ENCODE results near the gene RAB23. TPM values are rescaled to one million over a fixed set of nuclear protein-coding genes. Genes with fewer than 3 reads are reported as not detected.

RAB23 gene
- polyA plus RNA-seq, 3 donors = 0.16 to 0.46 (median 0.25) TPM

- Histone ChIP-seq H3K9ac (ENCODE audit: insufficient read depth, low read length, poor library complexity, severe bottlenecking) (no peak overlapping the region), H2AFZ (ENCODE audit: insufficient read depth, low read depth, low read length, poor library complexity, severe bottlenecking) (no peak overlapping the region), H3K4me3 (replicated peaks in 1 of 3; ENCODE audit: low read depth in 2 of 3, low read length in 3 of 3) (no peak overlapping the region), H4K20me1 (ENCODE audit: insufficient read depth, low read length) (no peaks in the 10 kb centered on the region), H3K27ac (ENCODE audit: low read depth in 1 of 2, low read length in 2 of 2) (no peak overlapping the region), H3K27me3 (ENCODE audit: control insufficient read depth in 2 of 2, insufficient read depth in 2 of 2, low read length in 2 of 2) (no peaks in the 10 kb centered on the region), H3K79me2 (ENCODE audit: insufficient read depth, low read length) (no peaks in the 10 kb centered on the region), H3K9me3 (replicated peaks in 1 of 2; ENCODE audit: control insufficient read depth in 1 of 2, insufficient read depth in 1 of 2, low read length in 2 of 2) (no peaks in the 10 kb centered on the region), H3K36me3 (replicated peaks in 1 of 2; ENCODE audit: control insufficient read depth in 1 of 2, insufficient read depth in 2 of 2, low read length in 2 of 2) (no peaks in the 10 kb centered on the region), H3K4me2 (replicated peaks; ENCODE audit: extremely low read depth, low read length, poor library complexity, severe bottlenecking) (no peak overlapping the region), H3K4me1 (ENCODE audit: control insufficient read depth in 1 of 2, insufficient read depth in 2 of 2, low read length in 2 of 2) (no peaks in the 10 kb centered on the region)
- Mint-ChIP-seq H3K9me3 (peaks cover 2 to 6% (median 5%) of the 10 kb centered on the region in 7 donors), H3K27me3 (ENCODE audit: low read depth in 3 of 3) (peaks cover 0 to 5% (median 1%) of the 10 kb centered on the region in 3 donors), H3K4me1 (peaks cover 5% of the 10 kb centered on the region), H3K36me3 (no peaks in the 10 kb centered on the region), H3K27ac (no peak overlapping the region), H3K4me3 (no peak overlapping the region)
- intact Hi-C loops (cut with micrococcal nuclease) = no loop called here
- no peak for DNase-seq
- no CpG with 5 or more reads among the region's 1 CpG for WGBS (ENCODE audit: insufficient coverage)
- TF ChIP-seq CTCF (IDR thresholded peaks at IDR 0.05) = no peak
These were observed 6.8 kb downstream of the RAB23 start for GRCh38 chr6:57215260-57215659.

- no peaks in the 10 kb centered on the region for H3K4me1 ChIP-seq (ENCODE audit: control insufficient read depth in 1 of 2, insufficient read depth in 2 of 2, low read length in 2 of 2)
- WGBS (ENCODE audit: insufficient coverage) = 100% methylated on average over 1 of the region's 5 CpGs
- H2AFZ ChIP-seq (ENCODE audit: insufficient read depth, low read depth, low read length, poor library complexity, severe bottlenecking) = no peak overlapping the region
- no peak overlapping the region for H3K4me2 ChIP-seq (replicated peaks; ENCODE audit: extremely low read depth, low read length, poor library complexity, severe bottlenecking)
- no peak for DNase-seq
- Mint-ChIP-seq H3K4me3 (no peak overlapping the region), H3K9me3 (peaks cover under 1 to 5% (median 2%) of the 10 kb centered on the region in 7 donors), H3K4me1 (no peaks in the 10 kb centered on the region), H3K27ac (no peak overlapping the region), H3K27me3 (ENCODE audit: low read depth in 3 of 3) (peaks cover 0 to 2% (median 1%) of the 10 kb centered on the region in 3 donors), H3K36me3 (no peaks in the 10 kb centered on the region)
- H3K27ac ChIP-seq (ENCODE audit: low read depth in 1 of 2, low read length in 2 of 2) = no peak overlapping the region
- intact Hi-C loops (cut with micrococcal nuclease) = no loop called here
- H3K79me2 ChIP-seq (ENCODE audit: insufficient read depth, low read length) = no peaks in the 10 kb centered on the region
- H3K36me3 ChIP-seq (replicated peaks in 1 of 2; ENCODE audit: control insufficient read depth in 1 of 2, insufficient read depth in 2 of 2, low read length in 2 of 2) = no peaks in the 10 kb centered on the region
- no peaks in the 10 kb centered on the region for H3K27me3 ChIP-seq (ENCODE audit: control insufficient read depth in 2 of 2, insufficient read depth in 2 of 2, low read length in 2 of 2)
- H3K9ac ChIP-seq (ENCODE audit: insufficient read depth, low read length, poor library complexity, severe bottlenecking) = no peak overlapping the region
- H3K4me3 ChIP-seq (replicated peaks in 1 of 3; ENCODE audit: low read depth in 2 of 3, low read length in 3 of 3) = no peak overlapping the region
- no peaks in the 10 kb centered on the region for H4K20me1 ChIP-seq (ENCODE audit: insufficient read depth, low read length)
- H3K9me3 ChIP-seq (replicated peaks in 1 of 2; ENCODE audit: control insufficient read depth in 1 of 2, insufficient read depth in 1 of 2, low read length in 2 of 2) = no peaks in the 10 kb centered on the region
- TF ChIP-seq CTCF (IDR thresholded peaks at IDR 0.05) = no peak
These were observed 12.0 kb downstream of the RAB23 start for GRCh38 chr6:57210060-57210459.

All from CD14-positive monocyte (primary cell).